Activated CD4-positive, CD25-positive, alpha-beta regulatory T cell treated with anti-CD3 and anti-CD28 coated beads, Interleukin-2, amount 50 U/mL, for 24 hours (primary cell): ENCODE measurements around the gene PLBD2.

Experiments
- ATAC-seq, 2 donors: fragments of 150-1000 bp; cut with Tn5 transposase; one replicate each; pipeline ENCODE4 v1.10.0; 2021; ENCODE audit warnings: mild to moderate bottlenecking in 1 of 2, moderate library complexity in 1 of 2

PLBD2 gene

GRCh38 chr12:113371808-113372207, 13.4 kb downstream of the PLBD2 start:
- no peak for ATAC-seq

GRCh38 chr12:113372371-113372770, 14.0 kb downstream of the PLBD2 start:
- no peak for ATAC-seq

GRCh38 chr12:113373440-113373839, 15.1 kb downstream of the PLBD2 start:
- ATAC-seq: no peak

- no peak for ATAC-seq
These were observed 15.6 kb downstream of the PLBD2 start for GRCh38 chr12:113373969-113374368.

- no peak for ATAC-seq
These were observed 16.5 kb downstream of the PLBD2 start for GRCh38 chr12:113374823-113375428.

GRCh38 chr12:113378291-113378690, 19.9 kb downstream of the PLBD2 start:
- no peak for ATAC-seq

GRCh38 chr12:113381220-113381619, 22.8 kb downstream of the PLBD2 start:
- no peak for ATAC-seq

GRCh38 chr12:113382206-113382605, 23.8 kb downstream of the PLBD2 start:
- ATAC-seq: no peak

- ATAC-seq: no peak
These were observed 26.4 kb downstream of the PLBD2 start for GRCh38 chr12:113384778-113385177.

GRCh38 chr12:113385282-113385882, 27.0 kb downstream of the PLBD2 start:
- ATAC-seq: no peak

GRCh38 chr12:113386866-113387566, 28.6 kb downstream of the PLBD2 start:
- no peak for ATAC-seq

GRCh38 chr12:113387631-113388030, 29.2 kb downstream of the PLBD2 start:
- ATAC-seq: no peak

- no peak for ATAC-seq
These were observed 30.0 kb downstream of the PLBD2 start for GRCh38 chr12:113388351-113388750.

GRCh38 chr12:113390064-113391043, 32.0 kb downstream of the PLBD2 start:
- no peak for ATAC-seq

- ATAC-seq: no peak
These were observed 32.8 kb downstream of the PLBD2 start for GRCh38 chr12:113391145-113391544.

GRCh38 chr12:113391650-113392337, 33.4 kb downstream of the PLBD2 start:
- ATAC-seq: no peak

GRCh38 chr12:113392520-113392919, 34.1 kb downstream of the PLBD2 start:
- ATAC-seq: no peak

- no peak for ATAC-seq
These were observed 34.7 kb downstream of the PLBD2 start for GRCh38 chr12:113392988-113393579.

- no peak for ATAC-seq
These were observed 35.4 kb downstream of the PLBD2 start for GRCh38 chr12:113393749-113394148.

- ATAC-seq: no peak
These were observed 36.7 kb downstream of the PLBD2 start for GRCh38 chr12:113395119-113395518.

GRCh38 chr12:113396200-113396599, 37.8 kb downstream of the PLBD2 start:
- ATAC-seq: no peak
